Liver (tissue), 9 donors: Measurements from ENCODE around the gene TSPAN31. TPM values are rescaled to one million over a fixed set of nuclear protein-coding genes. Genes with fewer than 3 reads are reported as not detected.

ENCODE experiments used
- DNase-seq: peaks from one replicate; pipeline ENCODE4 v3.0.0-alpha.2; 2017; ENCODE audit warnings: low spot score
- H3K27ac ChIP-seq, 2 donors: one replicate each; pipeline ENCODE4 v1.7.0; 2013; ENCODE audit warnings: inconsistent platforms in 2 of 2, low read length in 2 of 2, control low read depth in 1 of 2, low read depth in 1 of 2, mild to moderate bottlenecking in 1 of 2
- H3K27me3 ChIP-seq, 4 donors: one replicate each; pipeline versions ENCODE4 v1.6.1 to v1.7.0; 2013; ENCODE audit warnings: low read length in 3 of 4, inconsistent platforms in 1 of 4, mild to moderate bottlenecking in 1 of 4, moderate library complexity in 1 of 4; ENCODE audit not compliant: control insufficient read depth in 4 of 4, insufficient read depth in 4 of 4
- H3K36me3 ChIP-seq, 4 donors: one replicate each; pipeline versions ENCODE4 v1.6.1 to v1.7.0; 2013; ENCODE audit warnings: low read length in 3 of 4, mild to moderate bottlenecking in 3 of 4, low read depth in 1 of 4, moderate library complexity in 1 of 4; ENCODE audit not compliant: control insufficient read depth in 4 of 4, insufficient read depth in 3 of 4
- H3K4me1 ChIP-seq, 4 donors: one replicate each; pipeline versions ENCODE4 v1.6.1 to v1.7.0; 2013; ENCODE audit warnings: low read length in 3 of 4, mild to moderate bottlenecking in 3 of 4, moderate library complexity in 1 of 4; ENCODE audit not compliant: control insufficient read depth in 4 of 4, insufficient read depth in 4 of 4
- H3K4me3 ChIP-seq, 3 donors: one replicate each; pipeline versions ENCODE4 v1.6.1 to v1.7.0; 2013; ENCODE audit warnings: low read length in 3 of 3, control low read depth in 1 of 3, low read depth in 1 of 3, mild to moderate bottlenecking in 1 of 3
- H3K9ac ChIP-seq, 2 donors: one replicate each; pipeline ENCODE4 v1.7.0; 2013; ENCODE audit warnings: low read length in 2 of 2, mild to moderate bottlenecking in 2 of 2, moderate library complexity in 2 of 2, control low read depth in 1 of 2, low read depth in 1 of 2
- H3K9me3 ChIP-seq, 4 donors: one replicate each; pipeline versions ENCODE4 v1.6.1 to v1.7.0; 2013; ENCODE audit warnings: low read length in 3 of 4; ENCODE audit not compliant: control insufficient read depth in 4 of 4
- EGR1 ChIP-seq, 2 donors: IDR thresholded peaks; 2 replicates each; pipeline ENCODE4 v1.6.1; 2016 to 2018; ENCODE audit warnings: antibody characterized with exemption in 2 of 2, low read depth in 2 of 2
- FOXA1 ChIP-seq: IDR thresholded peaks from 2 replicates; pipeline ENCODE4 v1.6.1; 2016; ENCODE audit warnings: antibody characterized with exemption
- FOXA2 ChIP-seq: IDR thresholded peaks from 2 replicates; pipeline ENCODE4 v1.6.1; 2016; ENCODE audit warnings: antibody characterized with exemption
- GABPA ChIP-seq, 2 donors: IDR thresholded peaks in 1 of 2; conservative IDR thresholded peaks in 1 of 2; 2 replicates each; pipeline ENCODE4 v1.6.1; 2016; ENCODE audit warnings: antibody characterized with exemption in 2 of 2, mild to moderate bottlenecking in 1 of 2, moderate library complexity in 1 of 2
- HNF4A ChIP-seq, 2 donors: conservative IDR thresholded peaks; 2 replicates each; pipeline ENCODE4 v1.6.1; 2016; ENCODE audit warnings: antibody characterized with exemption in 2 of 2, mild to moderate bottlenecking in 2 of 2
- HNF4G ChIP-seq: IDR thresholded peaks from 2 replicates; pipeline ENCODE4 v1.6.1; 2016; ENCODE audit warnings: antibody characterized with exemption
- JUND ChIP-seq, 2 donors: IDR thresholded peaks; 2 replicates each; pipeline ENCODE4 v1.6.1; 2016; ENCODE audit warnings: antibody characterized with exemption in 2 of 2
- NR2F2 ChIP-seq: IDR thresholded peaks from 2 replicates; pipeline ENCODE4 v1.6.1; 2016; ENCODE audit warnings: antibody characterized with exemption
- RAD21 ChIP-seq, 2 donors: IDR thresholded peaks; 2 replicates each; pipeline ENCODE4 v1.6.1; 2016; ENCODE audit warnings: antibody characterized with exemption in 2 of 2, mild to moderate bottlenecking in 2 of 2
- RXRA ChIP-seq, 2 donors: IDR thresholded peaks; 2 replicates each; pipeline ENCODE4 v1.6.1; 2017 to 2018; ENCODE audit warnings: antibody characterized with exemption in 2 of 2, mild to moderate bottlenecking in 1 of 2
- SP1 ChIP-seq: IDR thresholded peaks from 2 replicates; pipeline ENCODE4 v1.6.1; 2018; ENCODE audit warnings: antibody characterized with exemption, mild to moderate bottlenecking
- TAF1 ChIP-seq: conservative IDR thresholded peaks from 2 replicates; pipeline ENCODE4 v1.6.1; 2016; ENCODE audit warnings: antibody characterized with exemption, mild to moderate bottlenecking
- YY1 ChIP-seq: IDR thresholded peaks from 2 replicates; pipeline ENCODE4 v1.6.1; 2016; ENCODE audit warnings: antibody characterized with exemption, mild to moderate bottlenecking
- WGBS: extraction: QIAGEN DNeasy Blood & Tissue Kit; methylation state at CpG from one replicate; pipeline ENCODE4 v1.1.7; 2013; 5-methylcytosine and 5-hydroxymethylcytosine counted together
- polyA plus RNA-seq, 2 donors: library from polyadenylated mRNA; stranded (reverse) in 1 of 2; unstranded in 1 of 2; fragments of 200-250 nt in 1 of 2; fragments of >200 nt in 1 of 2; fragmentation: Nextera tagmentation in 1 of 2; extraction: Ambion mirVana in 1 of 2; gene quantifications; one replicate each; pipeline versions ENCODE4 v1.2.1 to v1.2.3, GENCODE V29; 2013 to 2015
- total RNA-seq, 2 donors: library from RNA; depleted of rRNA; stranded (reverse); fragments of >200 nt; gene quantifications; one replicate each; pipeline ENCODE4 v1.2.3, GENCODE V29; 2014
- TF ChIP-seq, protein P1 (sequence below): fragments of 150-350 bp; IDR thresholded peaks from 2 replicates; pipeline ENCODE4 v1.5.1; 2017; ENCODE audit warnings: improper control_type of control experiment, low read depth, low read length; ENCODE audit not compliant: missing input control
- TF ChIP-seq, protein P2 (sequence below): IDR thresholded peaks from 2 replicates; pipeline ENCODE4 v1.6.1; 2016; ENCODE audit warnings: antibody characterized with exemption
- TF ChIP-seq, protein P3 (sequence below): IDR thresholded peaks from 2 replicates; pipeline ENCODE4 v1.6.1; 2016; ENCODE audit warnings: antibody characterized with exemption, mild to moderate bottlenecking
- TF ChIP-seq, protein P4 (sequence below): IDR thresholded peaks from 2 replicates; pipeline ENCODE4 v1.6.1; 2016; ENCODE audit warnings: antibody characterized with exemption
- TF ChIP-seq, protein P5 (sequence below): IDR thresholded peaks from 2 replicates; pipeline ENCODE4 v1.6.1; 2016; ENCODE audit warnings: antibody characterized with exemption
- donor health status: healthy.
- donor health status: healthy.
- donor health status: healthy.
- donor health status: healthy.
- donor health status: healthy.

Gene TSPAN31
- total and polyA plus RNA-seq, 4 donors = 16.9 to 39.4 (median 24.6) TPM

DNA sequence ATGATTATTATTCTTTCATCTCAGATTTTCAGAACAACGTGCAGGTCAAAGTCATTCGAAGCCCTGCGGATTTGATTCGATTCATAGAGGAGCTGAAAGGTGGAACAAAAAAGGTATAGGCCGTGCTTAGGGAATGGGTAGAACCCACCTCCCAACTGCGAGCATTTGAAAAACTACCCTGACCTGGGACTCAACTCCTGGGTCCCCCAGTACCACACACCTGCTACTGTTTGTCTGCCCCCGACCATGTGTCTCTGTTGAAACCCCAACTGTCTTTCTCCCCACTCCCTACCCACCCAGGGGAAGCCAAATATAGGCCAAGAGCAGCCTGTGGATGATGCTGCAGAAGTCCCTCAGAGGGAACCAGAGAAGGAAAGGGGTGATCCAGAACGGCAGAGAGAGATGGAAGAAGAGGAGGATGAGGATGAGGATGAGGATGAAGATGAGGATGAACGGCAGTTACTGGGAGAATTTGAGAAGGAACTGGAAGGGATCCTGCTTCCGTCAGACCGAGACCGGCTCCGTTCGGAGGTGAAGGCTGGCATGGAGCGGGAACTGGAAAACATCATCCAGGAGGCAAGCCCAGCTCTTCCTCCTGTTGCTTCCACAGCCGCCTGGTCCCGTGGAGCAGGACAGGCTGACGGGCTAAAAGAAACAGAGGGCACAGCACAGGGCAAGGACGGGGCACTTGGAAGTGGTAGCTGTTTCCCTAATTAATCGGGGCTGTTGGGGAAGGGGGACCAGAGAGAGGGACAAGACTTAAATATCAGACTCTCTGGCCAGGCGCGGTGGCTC, 26.8 kb upstream of the TSPAN31 start:
- Histone ChIP-seq H3K4me3 (no peak overlapping the region), H3K36me3 (peaks cover 14 to 64% (median 52%) of the 10 kb centered on the region in 4 donors), H3K27ac (no peak overlapping the region), H3K27me3 (no peaks in the 10 kb centered on the region), H3K9ac (no peak overlapping the region), H3K4me1 (no peaks in the 10 kb centered on the region), H3K9me3 (no peaks in the 10 kb centered on the region)
- no peak for DNase-seq
- WGBS = 97% methylated on average over 22 of the region's 22 CpGs
- no peak for TF ChIP-seq NR2F2
- TF ChIP-seq TAF1 = no peak
- TF ChIP-seq FOXA2 = no peak
- TF ChIP-seq FOXA1 = no peak
- TF ChIP-seq, protein P1, sequence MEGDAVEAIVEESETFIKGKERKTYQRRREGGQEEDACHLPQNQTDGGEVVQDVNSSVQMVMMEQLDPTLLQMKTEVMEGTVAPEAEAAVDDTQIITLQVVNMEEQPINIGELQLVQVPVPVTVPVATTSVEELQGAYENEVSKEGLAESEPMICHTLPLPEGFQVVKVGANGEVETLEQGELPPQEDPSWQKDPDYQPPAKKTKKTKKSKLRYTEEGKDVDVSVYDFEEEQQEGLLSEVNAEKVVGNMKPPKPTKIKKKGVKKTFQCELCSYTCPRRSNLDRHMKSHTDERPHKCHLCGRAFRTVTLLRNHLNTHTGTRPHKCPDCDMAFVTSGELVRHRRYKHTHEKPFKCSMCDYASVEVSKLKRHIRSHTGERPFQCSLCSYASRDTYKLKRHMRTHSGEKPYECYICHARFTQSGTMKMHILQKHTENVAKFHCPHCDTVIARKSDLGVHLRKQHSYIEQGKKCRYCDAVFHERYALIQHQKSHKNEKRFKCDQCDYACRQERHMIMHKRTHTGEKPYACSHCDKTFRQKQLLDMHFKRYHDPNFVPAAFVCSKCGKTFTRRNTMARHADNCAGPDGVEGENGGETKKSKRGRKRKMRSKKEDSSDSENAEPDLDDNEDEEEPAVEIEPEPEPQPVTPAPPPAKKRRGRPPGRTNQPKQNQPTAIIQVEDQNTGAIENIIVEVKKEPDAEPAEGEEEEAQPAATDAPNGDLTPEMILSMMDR = no peak
- TF ChIP-seq JUND (IDR thresholded peaks at IDR 0.05) = no peak
- TF ChIP-seq HNF4G = no peak
- TF ChIP-seq, protein P2, sequence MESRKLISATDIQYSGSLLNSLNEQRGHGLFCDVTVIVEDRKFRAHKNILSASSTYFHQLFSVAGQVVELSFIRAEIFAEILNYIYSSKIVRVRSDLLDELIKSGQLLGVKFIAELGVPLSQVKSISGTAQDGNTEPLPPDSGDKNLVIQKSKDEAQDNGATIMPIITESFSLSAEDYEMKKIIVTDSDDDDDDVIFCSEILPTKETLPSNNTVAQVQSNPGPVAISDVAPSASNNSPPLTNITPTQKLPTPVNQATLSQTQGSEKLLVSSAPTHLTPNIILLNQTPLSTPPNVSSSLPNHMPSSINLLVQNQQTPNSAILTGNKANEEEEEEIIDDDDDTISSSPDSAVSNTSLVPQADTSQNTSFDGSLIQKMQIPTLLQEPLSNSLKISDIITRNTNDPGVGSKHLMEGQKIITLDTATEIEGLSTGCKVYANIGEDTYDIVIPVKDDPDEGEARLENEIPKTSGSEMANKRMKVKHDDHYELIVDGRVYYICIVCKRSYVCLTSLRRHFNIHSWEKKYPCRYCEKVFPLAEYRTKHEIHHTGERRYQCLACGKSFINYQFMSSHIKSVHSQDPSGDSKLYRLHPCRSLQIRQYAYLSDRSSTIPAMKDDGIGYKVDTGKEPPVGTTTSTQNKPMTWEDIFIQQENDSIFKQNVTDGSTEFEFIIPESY = no peak
- TF ChIP-seq RXRA (IDR thresholded peaks at IDR 0.05) = no peak
- TF ChIP-seq, protein P3, sequence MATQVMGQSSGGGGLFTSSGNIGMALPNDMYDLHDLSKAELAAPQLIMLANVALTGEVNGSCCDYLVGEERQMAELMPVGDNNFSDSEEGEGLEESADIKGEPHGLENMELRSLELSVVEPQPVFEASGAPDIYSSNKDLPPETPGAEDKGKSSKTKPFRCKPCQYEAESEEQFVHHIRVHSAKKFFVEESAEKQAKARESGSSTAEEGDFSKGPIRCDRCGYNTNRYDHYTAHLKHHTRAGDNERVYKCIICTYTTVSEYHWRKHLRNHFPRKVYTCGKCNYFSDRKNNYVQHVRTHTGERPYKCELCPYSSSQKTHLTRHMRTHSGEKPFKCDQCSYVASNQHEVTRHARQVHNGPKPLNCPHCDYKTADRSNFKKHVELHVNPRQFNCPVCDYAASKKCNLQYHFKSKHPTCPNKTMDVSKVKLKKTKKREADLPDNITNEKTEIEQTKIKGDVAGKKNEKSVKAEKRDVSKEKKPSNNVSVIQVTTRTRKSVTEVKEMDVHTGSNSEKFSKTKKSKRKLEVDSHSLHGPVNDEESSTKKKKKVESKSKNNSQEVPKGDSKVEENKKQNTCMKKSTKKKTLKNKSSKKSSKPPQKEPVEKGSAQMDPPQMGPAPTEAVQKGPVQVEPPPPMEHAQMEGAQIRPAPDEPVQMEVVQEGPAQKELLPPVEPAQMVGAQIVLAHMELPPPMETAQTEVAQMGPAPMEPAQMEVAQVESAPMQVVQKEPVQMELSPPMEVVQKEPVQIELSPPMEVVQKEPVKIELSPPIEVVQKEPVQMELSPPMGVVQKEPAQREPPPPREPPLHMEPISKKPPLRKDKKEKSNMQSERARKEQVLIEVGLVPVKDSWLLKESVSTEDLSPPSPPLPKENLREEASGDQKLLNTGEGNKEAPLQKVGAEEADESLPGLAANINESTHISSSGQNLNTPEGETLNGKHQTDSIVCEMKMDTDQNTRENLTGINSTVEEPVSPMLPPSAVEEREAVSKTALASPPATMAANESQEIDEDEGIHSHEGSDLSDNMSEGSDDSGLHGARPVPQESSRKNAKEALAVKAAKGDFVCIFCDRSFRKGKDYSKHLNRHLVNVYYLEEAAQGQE = no peak
- TF ChIP-seq GABPA (IDR thresholded peaks at IDR 0.05 in 1 of 2, conservative IDR thresholded peaks at IDR 0.05 in 1 of 2) = no peak
- no peak for TF ChIP-seq RAD21 (IDR thresholded peaks at IDR 0.05)
- no peak for TF ChIP-seq HNF4A (conservative IDR thresholded peaks at IDR 0.05)
- TF ChIP-seq YY1 = no peak
- TF ChIP-seq, protein P4, sequence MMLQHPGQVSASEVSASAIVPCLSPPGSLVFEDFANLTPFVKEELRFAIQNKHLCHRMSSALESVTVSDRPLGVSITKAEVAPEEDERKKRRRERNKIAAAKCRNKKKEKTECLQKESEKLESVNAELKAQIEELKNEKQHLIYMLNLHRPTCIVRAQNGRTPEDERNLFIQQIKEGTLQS = no peak
- no peak for TF ChIP-seq SP1
- TF ChIP-seq, protein P5, sequence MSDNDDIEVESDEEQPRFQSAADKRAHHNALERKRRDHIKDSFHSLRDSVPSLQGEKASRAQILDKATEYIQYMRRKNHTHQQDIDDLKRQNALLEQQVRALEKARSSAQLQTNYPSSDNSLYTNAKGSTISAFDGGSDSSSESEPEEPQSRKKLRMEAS = no peak
- no peak for TF ChIP-seq EGR1 (IDR thresholded peaks at IDR 0.05; ENCODE audit: low read depth in 2 of 2)
